Measurements from ENCODE around the gene ADH7. TPM values are rescaled to one million over a fixed set of nuclear protein-coding genes. Genes with fewer than 3 reads are reported as not detected.

Gene ADH7
- total and polyA plus RNA-seq, 9 of the 15 experiments (the other 6 are each of a cell fraction or from before 2014, with no cell fraction given), result not detected

DNA sequence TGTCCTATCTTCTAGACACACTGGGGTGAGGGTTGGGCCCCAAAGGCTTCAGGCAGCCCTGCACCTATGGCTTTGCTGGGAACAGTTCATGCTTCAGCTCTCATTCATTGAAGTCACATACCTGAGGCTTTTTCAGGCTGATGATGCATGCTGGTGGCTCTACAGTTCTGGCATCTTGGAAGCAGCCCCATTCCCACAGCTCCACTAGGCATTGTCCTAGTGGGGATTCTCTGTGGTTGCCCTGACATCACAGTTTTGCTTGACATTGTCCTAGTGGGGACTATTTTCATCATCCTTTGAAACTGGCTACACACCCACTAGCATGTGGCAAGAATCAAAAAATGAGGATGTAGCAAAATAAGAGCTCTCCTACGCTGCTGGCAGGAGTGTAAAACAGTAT is 38.0 kb upstream of the ADH7 start:
- Histone ChIP-seq H3K27ac (ENCODE audit: extremely low read depth, low read depth, low read length) (no peak overlapping the region), H3K27me3 (ENCODE audit: control insufficient read depth in 2 of 2, insufficient read depth in 2 of 2, low read length in 2 of 2) (no peaks in the 10 kb centered on the region; a peak in 1 of 5 replicates), H3K4me2 (ENCODE audit: insufficient read depth, low read length) (no peak overlapping the region), H3K36me3 (ENCODE audit: control insufficient read depth, insufficient read depth, low read length) (no peaks in the 10 kb centered on the region), H3K9me1 (ENCODE audit: control insufficient read depth, insufficient read depth, low read length) (no peaks in the 10 kb centered on the region), H3K4me3 (no peak overlapping the region), H3K9me3 (replicated peaks; ENCODE audit: control insufficient read depth, insufficient read depth, low read depth, low read length) (no peaks in the 10 kb centered on the region), H4K20me1 (replicated peaks; ENCODE audit: control insufficient read depth, insufficient read depth, low read length) (no peaks in the 10 kb centered on the region), H3K79me2 (ENCODE audit: control insufficient read depth, insufficient read depth, low read length) (no peaks in the 10 kb centered on the region), H3K4me1 (replicated peaks in 1 of 2; ENCODE audit: control insufficient read depth in 2 of 2, insufficient read depth in 2 of 2, low read length in 2 of 2) (no peaks in the 10 kb centered on the region), H3K9ac (ENCODE audit: insufficient read depth in 1 of 2, low read depth in 2 of 2, low read length in 2 of 2) (no peak overlapping the region), H2AFZ (ENCODE audit: low read depth, low read length) (no peak overlapping the region)
- POLR2A ChIA-PET, result no interaction called here
- FAIRE-seq (no peak), DNase-seq (ENCODE audit: extremely low read depth in 1 of 4, low spot score in 3 of 4) (no peak), ATAC-seq (no peak)
- TF ChIP-seq ZNF696 (CRISPR knock-in tag; conservative IDR thresholded peaks at IDR 0.05) (no peak), NCOA2 (IDR thresholded peaks at IDR 0.05; ENCODE audit: partially characterized antibody in 2 of 2) (no peak), BRF1 (IDR thresholded peaks at IDR 0.05; ENCODE audit: borderline replicate concordance, extremely low read depth, insufficient read length) (no peak), ZNF140 (CRISPR knock-in tag; IDR thresholded peaks at IDR 0.05) (no peak), ETV5 (CRISPR knock-in tag; IDR thresholded peaks at IDR 0.05; ENCODE audit: low read depth) (no peak)
- TF ChIP-seq, protein P1, sequence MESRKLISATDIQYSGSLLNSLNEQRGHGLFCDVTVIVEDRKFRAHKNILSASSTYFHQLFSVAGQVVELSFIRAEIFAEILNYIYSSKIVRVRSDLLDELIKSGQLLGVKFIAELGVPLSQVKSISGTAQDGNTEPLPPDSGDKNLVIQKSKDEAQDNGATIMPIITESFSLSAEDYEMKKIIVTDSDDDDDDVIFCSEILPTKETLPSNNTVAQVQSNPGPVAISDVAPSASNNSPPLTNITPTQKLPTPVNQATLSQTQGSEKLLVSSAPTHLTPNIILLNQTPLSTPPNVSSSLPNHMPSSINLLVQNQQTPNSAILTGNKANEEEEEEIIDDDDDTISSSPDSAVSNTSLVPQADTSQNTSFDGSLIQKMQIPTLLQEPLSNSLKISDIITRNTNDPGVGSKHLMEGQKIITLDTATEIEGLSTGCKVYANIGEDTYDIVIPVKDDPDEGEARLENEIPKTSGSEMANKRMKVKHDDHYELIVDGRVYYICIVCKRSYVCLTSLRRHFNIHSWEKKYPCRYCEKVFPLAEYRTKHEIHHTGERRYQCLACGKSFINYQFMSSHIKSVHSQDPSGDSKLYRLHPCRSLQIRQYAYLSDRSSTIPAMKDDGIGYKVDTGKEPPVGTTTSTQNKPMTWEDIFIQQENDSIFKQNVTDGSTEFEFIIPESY (CRISPR knock-in tag; IDR thresholded peaks at IDR 0.05), result no peak
- BruUV-seq (replicated peaks), result no TSS peak
- WGBS (ENCODE audit: insufficient coverage, low coverage, missing lambda C conversion rate), result 0% methylated on average over 1 of the region's 1 CpG
- CTCF ChIA-PET (ENCODE audit: low intra/inter-chr PET ratio), result no interaction called here
- in situ Hi-C loops (cut with MboI), result no loop called here
- intact Hi-C loops (cut with micrococcal nuclease), result no loop called here
